Sigmoid colon (tissue), 7 donors: ENCODE measurements around the gene S1PR5. TPM values are rescaled to one million over a fixed set of nuclear protein-coding genes. Genes with fewer than 3 reads are reported as not detected.
A peak's percentile ranks its signal among the peaks of the same experiment; 100 is the strongest.

Source experiments
- DNase-seq: peaks from one replicate; pipeline ENCODE4 v3.0.0-alpha.2; 2019
- H3K27ac ChIP-seq, 4 donors: fragments of 200-600 bp; sonication (generic); one replicate each; pipeline ENCODE4 v1.5.1; 2016 to 2019; ENCODE audit warnings: mild to moderate bottlenecking in 1 of 4
- H3K27me3 ChIP-seq, 3 donors: fragments of 200-600 bp; sonication (generic); one replicate each; pipeline ENCODE4 v1.5.1; 2019; ENCODE audit warnings: mild to moderate bottlenecking in 1 of 3
- H3K36me3 ChIP-seq, 4 donors: fragments of 200-600 bp; sonication (generic); one replicate each; pipeline ENCODE4 v1.5.1; 2016 to 2019
- H3K4me1 ChIP-seq, 4 donors: fragments of 200-600 bp; sonication (generic); one replicate each; pipeline ENCODE4 v1.5.1; 2017 to 2019
- H3K4me3 ChIP-seq, 4 donors: fragments of 200-600 bp; sonication (generic); one replicate each; pipeline ENCODE4 v1.5.1; 2017 to 2019; ENCODE audit warnings: mild to moderate bottlenecking in 2 of 4, moderate library complexity in 1 of 4
- H3K9me3 ChIP-seq, 4 donors: fragments of 200-600 bp in 3 of 4; sonication (generic) in 3 of 4; one replicate each; pipeline versions ENCODE4 v1.5.1 to v1.6.1; 2013 to 2019
- CTCF ChIP-seq, 4 experiments: fragments of 450-650 bp in 3 of 4; fragments of 200-600 bp in 1 of 4; IDR thresholded peaks; one replicate each; pipeline ENCODE4 v1.5.1; 2016 to 2019; ENCODE audit warnings: antibody characterized with exemption in 4 of 4, mild to moderate bottlenecking in 3 of 4, moderate library complexity in 2 of 4
- EP300 ChIP-seq, 4 donors: sonication (generic); formaldehyde crosslinking; IDR thresholded peaks; one replicate each; pipeline ENCODE4 v1.6.1; 2017; ENCODE audit warnings: antibody characterized with exemption in 4 of 4
- POLR2A ChIP-seq, 2 donors: fragments of 450-650 bp; IDR thresholded peaks; one replicate each; pipeline ENCODE4 v1.6.1; 2016; ENCODE audit warnings: antibody characterized with exemption in 2 of 2, mild to moderate bottlenecking in 2 of 2, moderate library complexity in 2 of 2
- POLR2AphosphoS5 ChIP-seq, 4 donors: sonication (generic); formaldehyde crosslinking; IDR thresholded peaks; one replicate each; pipeline ENCODE4 v1.6.1; 2017; ENCODE audit warnings: antibody characterized with exemption in 4 of 4
- WGBS, 2 donors: extraction: QIAGEN DNeasy Blood & Tissue Kit; methylation state at CpG; one replicate each; pipeline ENCODE4 v1.1.7; 2013; 5-methylcytosine and 5-hydroxymethylcytosine counted together
- intact Hi-C: fragments of 100-400 bp; cut with DNase I; formaldehyde crosslinking; loops from one replicate; pipeline ENCODE4 v1.15.1; 2023
- polyA plus RNA-seq, 3 donors: library from polyadenylated mRNA; stranded (reverse); fragments of 200-250 nt; gene quantifications; one replicate each; pipeline ENCODE4 v1.2.3, GENCODE V29; 2013
- total RNA-seq, 4 donors: library from RNA; depleted of rRNA; stranded (reverse); fragments of >200 nt; gene quantifications; one replicate each; pipeline ENCODE4 v1.1.0, GENCODE V29; 2016
- donor health status: healthy with polysubstance abuse.
- donor health status: Bipolar disorder and iron deficiency.
- donor health status: healthy.

The S1PR5 gene
- total RNA-seq (not detected), polyA plus RNA-seq (under 1 TPM in 1 of 3 donors, not detected in 2; 0.07 TPM)

GRCh38 chr19:10517361-10517759, at the start of gene S1PR5:
Gene S1PR5, minus strand, starts transcription at chr19:10517447. Its CDS starts 2,436 bp downstream, at chr19:10515011.
- peaks cover 51 to 82% (median 81%) of the 10 kb centered on the region in 3 donors for H3K27me3 ChIP-seq
- H3K36me3 ChIP-seq, result no peaks in the 10 kb centered on the region
- H3K27ac ChIP-seq, result no peak within 1 kb of the TSS
- DNase-seq, result no peak
- intact Hi-C loops, result loop anchor here (2.0 kb wide), 1 partner anchor 19 kb away; no protein-coding TSS in a partner anchor
- H3K4me3 ChIP-seq, result peak within 1 kb of the TSS in 3 of 4 donors; percentile 1 to 36 (median 28)
- peaks cover 0 to 35% (median 21%) of the 10 kb centered on the region in 4 donors for H3K4me1 ChIP-seq
- 1 to 3% methylated on average over 39 of the region's 39 CpGs for WGBS, 2 donors
- H3K9me3 ChIP-seq, result no peaks in the 10 kb centered on the region
- no peak for TF ChIP-seq CTCF (IDR thresholded peaks at IDR 0.05)
- TF ChIP-seq POLR2A (IDR thresholded peaks at IDR 0.05), result no peak
- no peak for TF ChIP-seq EP300 (IDR thresholded peaks at IDR 0.05)
- TF ChIP-seq POLR2AphosphoS5 (IDR thresholded peaks at IDR 0.05), result no peak

- intact Hi-C loops, result loop anchor here (5.0 kb wide), 1 partner anchor 165 kb away; the partner anchor contains the start of gene CDC37
- H3K4me3 ChIP-seq, result peak overlapping the region in 3 of 4 donors; percentile 61 to 95 (median 93)
Observed at GRCh38 chr19:10566658-10567410, 49.6 kb upstream of the S1PR5 start.

GRCh38 chr19:10566408-10566657, 49.1 kb upstream of the S1PR5 start:
- intact Hi-C loops, result loop anchor here (5.0 kb wide), 1 partner anchor 164 kb away; the partner anchor contains the start of gene CDC37
- Histone ChIP-seq H3K27me3 (no peaks in the 10 kb centered on the region), H3K4me3 (peak overlapping the region; percentile 61 to 95 (median 84)), H3K9me3 (no peaks in the 10 kb centered on the region), H3K36me3 (peaks cover 0 to 5% (median 0%) of the 10 kb centered on the region in 4 donors), H3K4me1 (peaks cover 0 to 46% (median 39%) of the 10 kb centered on the region in 4 donors), H3K27ac (peak overlapping the region; percentile 82 to 94 (median 90))
- no peak for DNase-seq
- TF ChIP-seq CTCF (IDR thresholded peaks at IDR 0.05), result no peak
- TF ChIP-seq POLR2AphosphoS5 (IDR thresholded peaks at IDR 0.05), result no peak
- TF ChIP-seq POLR2A (IDR thresholded peaks at IDR 0.05), result no peak
- TF ChIP-seq EP300 (IDR thresholded peaks at IDR 0.05), result no peak
- 4 to 7% methylated on average over 4 of the region's 4 CpGs for WGBS, 2 donors

More at GRCh38 chr19:10566658-10567410, 49.6 kb upstream of the S1PR5 start:
- Histone ChIP-seq H3K9me3 (no peaks in the 10 kb centered on the region), H3K27ac (peak overlapping the region; percentile 82 to 94 (median 90)), H3K27me3 (no peaks in the 10 kb centered on the region), H3K36me3 (peaks cover 0 to under 1% (median 0%) of the 10 kb centered on the region in 4 donors), H3K4me1 (peaks cover 0 to 46% (median 40%) of the 10 kb centered on the region in 4 donors)
- no peak for DNase-seq
- WGBS, 2 donors, result 57 to 66% methylated on average over 19 of the region's 19 CpGs
- TF ChIP-seq CTCF (IDR thresholded peaks at IDR 0.05) (no peak), POLR2A (IDR thresholded peaks at IDR 0.05) (no peak), EP300 (IDR thresholded peaks at IDR 0.05) (no peak), POLR2AphosphoS5 (IDR thresholded peaks at IDR 0.05) (no peak)

- Histone ChIP-seq H3K27ac (peak within 1 kb of the TSS; percentile 82 to 94 (median 90)), H3K9me3 (no peaks in the 10 kb centered on the region), H3K4me3 (peak within 1 kb of the TSS; percentile 61 to 95 (median 84)), H3K27me3 (no peaks in the 10 kb centered on the region), H3K4me1 (peaks cover 0 to 46% (median 39%) of the 10 kb centered on the region in 4 donors), H3K36me3 (peaks cover 0 to 11% (median 3%) of the 10 kb centered on the region in 4 donors)
- intact Hi-C loops, result loop anchor here (5.0 kb wide), 1 partner anchor 163 kb away; the partner anchor contains the start of gene CDC37
- WGBS, 2 donors, result 1% methylated on average over 94 of the region's 94 CpGs
- peak; percentile 99 for DNase-seq
- TF ChIP-seq EP300 (IDR thresholded peaks at IDR 0.05) (peak in 1 of 4 donors; percentile 40), POLR2AphosphoS5 (IDR thresholded peaks at IDR 0.05) (peak; percentile 89 to 96 (median 93)), POLR2A (IDR thresholded peaks at IDR 0.05) (peak; percentile 77 to 83), CTCF (IDR thresholded peaks at IDR 0.05) (peak in 1 of 4 experiments; percentile 39)
Observed at GRCh38 chr19:10565567-10566407, 48.5 kb upstream of the S1PR5 start, which contains the start of gene KRI1. Gene KRI1, minus strand, starts transcription at chr19:10566010. Its CDS starts 11 bp downstream, at chr19:10565999.
